ENCODE data around the gene LACC1. TPM values are rescaled to one million over a fixed set of nuclear protein-coding genes. Genes with fewer than 3 reads are reported as not detected.

Gene LACC1
- total RNA-seq, 1 donor from 2014 or later, result 1.7 TPM

DNA sequence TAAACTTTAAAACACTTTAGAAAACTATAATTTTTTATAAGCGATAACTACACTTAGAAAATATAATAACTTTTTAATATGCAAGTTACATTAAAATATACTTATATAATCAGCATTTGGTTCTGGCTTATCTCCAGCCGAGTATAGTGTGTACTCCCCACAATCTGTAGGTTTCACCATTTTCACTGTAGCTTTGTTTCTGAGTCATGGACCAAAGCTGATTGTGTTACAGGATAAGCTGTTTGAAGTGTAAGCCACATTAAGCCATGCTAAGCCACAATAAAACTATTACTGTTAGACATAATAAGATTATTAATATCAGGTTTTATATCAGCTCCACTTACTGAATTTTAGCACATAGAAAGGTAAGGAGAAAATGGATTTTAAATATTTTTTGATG is 44.0 kb upstream of the LACC1 start:
- Histone ChIP-seq H3K79me2 (ENCODE audit: low read depth) (no peaks in the 10 kb centered on the region), H3F3A (ENCODE audit: low read depth) (no peaks in the 10 kb centered on the region), H2AFZ (replicated peaks) (no peak overlapping the region), H3K4me2 (no peak overlapping the region), H3K36me3 (no peaks in the 10 kb centered on the region), H3K4me3 (no peak overlapping the region), H3K9me3 (ENCODE audit: low read depth) (no peaks in the 10 kb centered on the region), H4K20me1 (ENCODE audit: low read depth) (no peaks in the 10 kb centered on the region), H3K4me1 (peaks cover 3% of the 10 kb centered on the region), H3K9ac (no peak overlapping the region), H3K27me3 (no peaks in the 10 kb centered on the region), H3K27ac (no peak overlapping the region)
- Mint-ChIP-seq H3K27me3 (ENCODE audit: insufficient read depth, low read depth) (no peaks in the 10 kb centered on the region), H3K4me3 (no peak overlapping the region), H3K27ac (no peak overlapping the region), H3K9me3 (no peaks in the 10 kb centered on the region), H3K36me3 (no peaks in the 10 kb centered on the region), H3K4me1 (no peaks in the 10 kb centered on the region)
- TF ChIP-seq EZH2 (IDR thresholded peaks at IDR 0.05), result no peak
- TF ChIP-seq EZH2phosphoT487 (IDR thresholded peaks at IDR 0.05), result no peak
- TF ChIP-seq, protein P1, sequence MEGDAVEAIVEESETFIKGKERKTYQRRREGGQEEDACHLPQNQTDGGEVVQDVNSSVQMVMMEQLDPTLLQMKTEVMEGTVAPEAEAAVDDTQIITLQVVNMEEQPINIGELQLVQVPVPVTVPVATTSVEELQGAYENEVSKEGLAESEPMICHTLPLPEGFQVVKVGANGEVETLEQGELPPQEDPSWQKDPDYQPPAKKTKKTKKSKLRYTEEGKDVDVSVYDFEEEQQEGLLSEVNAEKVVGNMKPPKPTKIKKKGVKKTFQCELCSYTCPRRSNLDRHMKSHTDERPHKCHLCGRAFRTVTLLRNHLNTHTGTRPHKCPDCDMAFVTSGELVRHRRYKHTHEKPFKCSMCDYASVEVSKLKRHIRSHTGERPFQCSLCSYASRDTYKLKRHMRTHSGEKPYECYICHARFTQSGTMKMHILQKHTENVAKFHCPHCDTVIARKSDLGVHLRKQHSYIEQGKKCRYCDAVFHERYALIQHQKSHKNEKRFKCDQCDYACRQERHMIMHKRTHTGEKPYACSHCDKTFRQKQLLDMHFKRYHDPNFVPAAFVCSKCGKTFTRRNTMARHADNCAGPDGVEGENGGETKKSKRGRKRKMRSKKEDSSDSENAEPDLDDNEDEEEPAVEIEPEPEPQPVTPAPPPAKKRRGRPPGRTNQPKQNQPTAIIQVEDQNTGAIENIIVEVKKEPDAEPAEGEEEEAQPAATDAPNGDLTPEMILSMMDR (IDR thresholded peaks at IDR 0.05), result no peak
- no peak for DNase-seq (ENCODE audit: low spot score)

DNA sequence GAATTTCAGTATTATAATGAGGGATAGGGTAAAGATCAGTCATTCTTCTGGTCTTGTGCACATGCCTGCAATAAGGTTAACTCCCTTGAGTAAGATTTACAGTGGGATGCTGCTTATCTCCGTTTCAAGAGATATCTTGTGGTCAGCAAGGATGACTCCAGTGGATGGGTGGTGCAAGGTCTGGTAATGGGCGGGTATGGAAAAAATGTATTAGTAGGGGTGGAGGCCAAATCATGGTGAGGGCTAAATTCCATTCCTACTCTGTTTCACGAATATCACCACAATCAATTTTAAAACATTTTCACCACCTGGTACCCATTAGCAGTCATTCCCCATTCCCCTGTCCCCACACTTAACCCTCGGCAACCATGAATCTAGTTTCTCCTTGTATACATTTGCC is 40.8 kb upstream of the LACC1 start:
- no peaks in the 10 kb centered on the region for H3K27me3 Mint-ChIP-seq (ENCODE audit: insufficient read depth, low read depth)
- TF ChIP-seq, protein P1 (IDR thresholded peaks at IDR 0.05), result no peak
- no peak for TF ChIP-seq EZH2 (IDR thresholded peaks at IDR 0.05)
- no peak for TF ChIP-seq EZH2phosphoT487 (IDR thresholded peaks at IDR 0.05)
- no peak for DNase-seq (ENCODE audit: low spot score)
- no peaks in the 10 kb centered on the region for H3K36me3 Mint-ChIP-seq
- Histone ChIP-seq H3K4me2 (no peak overlapping the region), H3K9me3 (ENCODE audit: low read depth) (no peaks in the 10 kb centered on the region), H3K4me1 (peaks cover 3% of the 10 kb centered on the region), H3K9ac (no peak overlapping the region), H2AFZ (replicated peaks) (no peak overlapping the region), H3F3A (ENCODE audit: low read depth) (no peaks in the 10 kb centered on the region), H3K4me3 (no peak overlapping the region), H3K27ac (no peak overlapping the region), H3K27me3 (no peaks in the 10 kb centered on the region), H3K79me2 (ENCODE audit: low read depth) (no peaks in the 10 kb centered on the region), H4K20me1 (ENCODE audit: low read depth) (no peaks in the 10 kb centered on the region), H3K36me3 (no peaks in the 10 kb centered on the region)
- no peak overlapping the region for H3K27ac Mint-ChIP-seq
- H3K4me3 Mint-ChIP-seq, result no peak overlapping the region
- no peaks in the 10 kb centered on the region for H3K4me1 Mint-ChIP-seq
- H3K9me3 Mint-ChIP-seq, result no peaks in the 10 kb centered on the region

DNA sequence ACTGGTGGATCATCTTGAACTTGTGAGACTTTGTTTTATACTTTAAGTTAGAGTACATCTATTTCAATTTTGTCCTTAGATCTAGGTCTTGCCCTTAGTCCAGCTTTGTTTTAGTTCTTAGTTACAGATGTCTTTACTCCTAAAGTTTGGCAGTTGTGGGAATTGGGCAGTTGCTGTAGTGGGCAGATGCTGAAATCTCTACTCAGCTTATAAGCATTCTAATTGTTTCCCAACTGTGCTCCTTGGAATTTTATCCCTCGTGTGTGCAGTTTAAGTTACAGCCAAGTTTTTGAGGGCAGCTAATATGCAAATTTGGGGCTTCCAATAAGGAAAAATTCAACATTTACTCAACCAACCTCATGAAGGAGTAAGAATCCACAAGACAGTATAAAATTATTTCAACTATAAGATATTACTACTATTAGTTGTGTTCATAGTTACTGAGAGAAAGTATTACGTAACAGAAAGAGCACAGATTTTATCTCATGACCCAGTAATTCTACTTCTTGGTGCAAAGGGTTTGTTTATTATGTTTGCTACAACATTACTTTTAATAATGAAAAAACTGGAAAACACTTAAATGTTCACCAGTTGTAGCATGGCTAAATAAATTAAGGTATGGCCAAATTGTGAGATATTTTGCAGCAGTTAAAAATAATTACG is 33.1 kb upstream of the LACC1 start:
- no peaks in the 10 kb centered on the region for H3K79me2 ChIP-seq (ENCODE audit: low read depth)
- Mint-ChIP-seq H3K36me3 (peaks cover 11% of the 10 kb centered on the region), H3K4me1 (no peaks in the 10 kb centered on the region), H3K4me3 (no peak overlapping the region), H3K27ac (no peak overlapping the region), H3K27me3 (ENCODE audit: insufficient read depth, low read depth) (no peaks in the 10 kb centered on the region), H3K9me3 (peaks cover 17% of the 10 kb centered on the region)
- H3K27ac ChIP-seq, result no peak overlapping the region
- H2AFZ ChIP-seq (replicated peaks), result no peak overlapping the region
- no peak overlapping the region for H3K4me2 ChIP-seq
- no peaks in the 10 kb centered on the region for H3K36me3 ChIP-seq
- no peaks in the 10 kb centered on the region for H4K20me1 ChIP-seq (ENCODE audit: low read depth)
- no peaks in the 10 kb centered on the region for H3K4me1 ChIP-seq
- TF ChIP-seq, protein P1 (IDR thresholded peaks at IDR 0.05), result no peak
- TF ChIP-seq EZH2phosphoT487 (IDR thresholded peaks at IDR 0.05) (no peak), EZH2 (IDR thresholded peaks at IDR 0.05) (no peak)
- no peak overlapping the region for H3K4me3 ChIP-seq
- no peak overlapping the region for H3K9ac ChIP-seq
- no peaks in the 10 kb centered on the region for H3F3A ChIP-seq (ENCODE audit: low read depth)
- no peak for DNase-seq (ENCODE audit: low spot score)
- no peaks in the 10 kb centered on the region for H3K27me3 ChIP-seq
- peaks cover 3% of the 10 kb centered on the region for H3K9me3 ChIP-seq (ENCODE audit: low read depth)

Data from neural progenitor cell (in vitro differentiated cells).